HepG2 (cell line): Measurements from ENCODE around the gene SLC9A5. TPM values are rescaled to one million over a fixed set of nuclear protein-coding genes. Genes with fewer than 3 reads are reported as not detected.

Source experiments
- ATF6 ChIP-seq: sonication (generic); formaldehyde crosslinking; conservative IDR thresholded peaks from 2 replicates; pipeline ENCODE4 v1.4.0; 2020; ENCODE audit warnings: missing genetic modification reagents
- CBX5 ChIP-seq: sonication (generic); formaldehyde crosslinking; IDR thresholded peaks from 2 replicates; pipeline ENCODE4 v1.4.0; 2020; ENCODE audit warnings: missing genetic modification reagents, borderline replicate concordance
- CREBL2 ChIP-seq: sonication (generic); formaldehyde crosslinking; IDR thresholded peaks from 2 replicates; pipeline ENCODE4 v1.8.1; 2023; ENCODE audit warnings: missing genetic modification reagents, mild to moderate bottlenecking, borderline replicate concordance
- DMAP1 ChIP-seq: IDR thresholded peaks from 2 replicates; pipeline ENCODE4 v1.6.1; 2016
- ETV6 ChIP-seq: sonication (generic); formaldehyde crosslinking; conservative IDR thresholded peaks from 2 replicates; pipeline ENCODE4 v1.4.0; 2020; ENCODE audit warnings: missing genetic modification reagents
- GATA4 ChIP-seq: sonication (generic); IDR thresholded peaks from 2 replicates; pipeline ENCODE4 v1.6.1; 2016; ENCODE audit warnings: antibody characterized with exemption, low read depth, borderline replicate concordance
- HDAC1 ChIP-seq: sonication (generic); formaldehyde crosslinking; IDR thresholded peaks from 2 replicates; pipeline ENCODE4 v1.5.1; 2020; ENCODE audit warnings: mild to moderate bottlenecking, missing genetic modification reagents
- HNRNPUL1 ChIP-seq: fragments of 200-400 bp; formaldehyde crosslinking; IDR thresholded peaks from 2 replicates; pipeline ENCODE4 v1.6.1; 2017; ENCODE audit warnings: low read depth, mild to moderate bottlenecking, low read length, moderate library complexity
- KDM1A ChIP-seq: IDR thresholded peaks from 2 replicates; pipeline ENCODE4 v1.6.1; 2016; ENCODE audit warnings: missing compliant biosample characterization
- NFIC ChIP-seq: IDR thresholded peaks from 2 replicates; pipeline ENCODE4 v1.6.1; 2012; ENCODE audit warnings: mild to moderate bottlenecking, low read length, inconsistent platforms
- PRMT3 ChIP-seq: sonication (generic); formaldehyde crosslinking; IDR thresholded peaks from 2 replicates; pipeline ENCODE4 v1.8.1; 2022; ENCODE audit warnings: low read depth, mild to moderate bottlenecking, moderate library complexity, missing genetic modification reagents, borderline replicate concordance
- TARDBP ChIP-seq: sonication (generic); formaldehyde crosslinking; IDR thresholded peaks from 2 replicates; pipeline ENCODE4 v1.8.0; 2022; ENCODE audit warnings: mild to moderate bottlenecking, missing genetic modification reagents
- ZHX2 ChIP-seq, 2 experiments: sonication (generic) in 1 of 2; formaldehyde crosslinking in 1 of 2; IDR thresholded peaks; 2 replicates each; pipeline versions ENCODE4 v1.6.1 to v1.9.0; 2014 to 2022; ENCODE audit warnings: antibody characterized with exemption in 1 of 2, borderline replicate concordance in 1 of 2, inconsistent platforms in 1 of 2, low read depth in 1 of 2, missing genetic modification reagents in 1 of 2
- ZNF260 ChIP-seq: sonication (generic); formaldehyde crosslinking; IDR thresholded peaks from 2 replicates; pipeline ENCODE4 v1.4.0; 2020; ENCODE audit warnings: missing genetic modification reagents, low read depth, mild to moderate bottlenecking, borderline replicate concordance
- ZNF335 ChIP-seq: sonication (generic); formaldehyde crosslinking; IDR thresholded peaks from 2 replicates; pipeline ENCODE4 v1.4.0; 2020; ENCODE audit warnings: missing genetic modification reagents
- ZNF687 ChIP-seq: sonication (generic); formaldehyde crosslinking; IDR thresholded peaks from 2 replicates; pipeline ENCODE4 v1.5.1; 2020; ENCODE audit warnings: mild to moderate bottlenecking, missing genetic modification reagents, moderate library complexity
- polyA plus RNA-seq, 8 experiments: library from polyadenylated mRNA; depleted of rRNA in 3 of 8; stranded (reverse) in 7 of 8; unstranded in 1 of 8; fragments of >200 nt; fragmentation: Illumina TruSeq in 4 of 8; extraction: Trizol in 4 of 8; gene quantifications; 2 replicates each; pipeline versions ENCODE4 v1.2.1 to v1.2.3, GENCODE V29; 2011 to 2016; ENCODE audit warnings: low read depth in 4 of 8, missing spikeins in 1 of 8, mixed read lengths in 1 of 8; ENCODE audit not compliant: insufficient read depth in 1 of 8
- total RNA-seq, 5 experiments: library from RNA; depleted of rRNA; stranded (reverse); fragments of >200 nt; fragmentation: Illumina TruSeq; extraction: Trizol; gene quantifications; 2 replicates each; pipeline ENCODE4 v1.2.3, GENCODE V29; 2016; ENCODE audit warnings: low read depth in 1 of 5

Gene SLC9A5
- total and polyA plus RNA-seq, 2 of the 13 experiments (the other 11 are each of a cell fraction or from before 2014, with no cell fraction given): 0.58 to 1.4 TPM

- 0 out of 2 replicates have a peak, but pooled peaks have one; percentile 17 for TF ChIP-seq CBX5 (CRISPR knock-in tag)
- TF ChIP-seq HNRNPUL1: no peak
- TF ChIP-seq ZNF687: peak; percentile 97
- TF ChIP-seq PRMT3 (CRISPR knock-in tag): 0 out of 2 replicates have a peak, but pooled peaks have one; percentile 79
- TF ChIP-seq NFIC: no peak
- peak; percentile 45; the same call in 1 of the 2 replicates for TF ChIP-seq KDM1A (CRISPR knock-in tag)
- peak; percentile 45; the same call in 1 of the 2 replicates for TF ChIP-seq HDAC1 (CRISPR knock-in tag)
- no peak for TF ChIP-seq DMAP1 (CRISPR knock-in tag)
- no peak for TF ChIP-seq ZNF335 (CRISPR knock-in tag)
- TF ChIP-seq CREBL2 (CRISPR knock-in tag): no peak
- no peak for TF ChIP-seq GATA4
- TF ChIP-seq ETV6 (CRISPR knock-in tag): 0 out of 2 replicates have a peak, but pooled peaks have one; percentile 34
- TF ChIP-seq TARDBP (CRISPR knock-in tag): 0 out of 2 replicates have a peak, but pooled peaks have one; percentile 33
- no peak for TF ChIP-seq ZNF260 (CRISPR knock-in tag)
- no peak for TF ChIP-seq ATF6 (CRISPR knock-in tag)
- no peak for TF ChIP-seq ZHX2 (IDR thresholded peaks at IDR 0.05; ENCODE audit: low read depth)
- peak; percentile 95; the same call in 1 of the 2 replicates for TF ChIP-seq ZHX2 (CRISPR knock-in tag; IDR thresholded peaks at IDR 0.05; ENCODE audit: borderline replicate concordance)
Measured at GRCh38 chr16:67279296-67280089, 30.7 kb downstream of the SLC9A5 start, which contains the start of gene PLEKHG4 (continued).
